DMS 273 (cell line): ENCODE measurements around the gene PPP1R1C.

ENCODE experiments used
- DNase-seq: peaks from one replicate; lab custom pipeline; 2025; ENCODE audit not compliant: unreplicated experiment; lab: John Stamatoyannopoulos, UW

Gene PPP1R1C

DNA sequence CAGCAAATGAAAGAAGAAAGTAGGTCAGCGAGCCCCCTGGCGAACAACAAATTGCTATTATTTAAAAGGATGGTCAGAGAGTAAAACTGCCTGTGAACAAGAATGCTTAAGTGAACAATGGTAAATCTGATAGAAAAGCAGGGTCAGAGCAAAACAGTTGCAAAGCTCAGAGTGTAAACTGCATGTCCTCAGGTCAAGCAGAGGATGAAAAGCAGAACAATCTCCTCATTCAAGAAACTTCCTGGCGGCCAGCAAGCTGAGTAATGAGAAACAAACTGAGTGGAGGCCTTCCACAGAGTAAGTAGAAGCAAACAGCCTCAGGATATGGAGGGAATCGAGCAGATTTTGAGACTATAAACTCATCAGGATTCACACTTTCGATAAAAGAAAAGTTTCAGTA is 117.9 kb downstream of the PPP1R1C start:
- DNase-seq = no peak

DNA sequence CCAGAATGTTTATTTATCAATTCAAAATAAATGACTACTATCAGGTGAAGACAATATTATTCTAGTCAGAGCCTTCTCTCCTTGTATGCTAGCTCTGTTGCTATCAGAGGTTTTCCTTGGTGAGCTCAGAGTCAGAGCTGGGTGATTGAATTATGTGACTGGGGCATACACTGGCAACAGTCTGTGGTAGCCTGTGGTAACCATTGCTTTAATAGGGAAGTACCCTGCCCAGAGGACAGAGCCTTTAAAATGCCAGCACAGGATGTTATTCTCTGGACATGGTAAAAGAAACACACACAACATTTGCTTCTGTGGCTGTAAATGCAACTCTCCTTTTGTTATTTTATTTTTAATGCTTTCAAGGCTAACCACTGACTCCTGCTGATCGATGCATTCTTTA is 124.7 kb downstream of the PPP1R1C start:
- DNase-seq = no peak

DNA sequence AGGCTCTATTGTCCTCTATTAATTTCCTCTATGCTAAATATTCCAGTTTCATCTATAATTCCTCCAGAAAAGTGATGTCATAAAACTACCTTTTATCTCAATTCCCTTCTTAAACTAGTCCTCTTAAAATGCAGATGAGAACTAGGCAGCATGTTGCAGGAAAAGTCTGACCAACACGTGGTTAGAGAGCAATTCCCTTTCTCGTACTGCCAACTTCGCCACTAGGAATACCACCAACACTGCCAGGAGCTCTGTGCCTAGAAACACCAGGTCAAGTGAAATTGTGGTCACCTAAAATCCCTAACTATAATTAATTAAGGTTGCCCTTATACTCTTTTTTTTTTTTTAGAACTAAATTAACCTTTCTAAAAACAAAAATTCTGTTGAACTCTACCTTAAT is 127.7 kb downstream of the PPP1R1C start:
- no peak for DNase-seq

DNA sequence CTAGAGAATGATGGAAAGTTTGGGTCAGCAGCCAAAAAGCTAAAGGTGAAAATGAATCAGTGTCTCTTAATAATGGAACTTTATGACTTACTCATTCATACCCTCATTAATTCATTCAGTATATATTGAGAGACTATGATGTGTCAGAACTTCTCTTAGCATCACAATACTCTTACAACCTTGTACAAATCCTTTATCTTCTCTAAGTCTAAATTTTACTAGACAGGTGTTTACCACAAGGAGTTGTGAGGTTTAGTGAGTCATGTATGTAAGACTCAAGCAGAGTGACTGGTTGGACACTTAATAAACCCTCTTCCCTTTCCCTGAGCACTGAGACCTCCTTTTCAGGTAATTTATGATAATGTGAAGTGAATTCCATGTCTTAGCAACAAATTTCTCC is 129.6 kb downstream of the PPP1R1C start:
- no peak for DNase-seq

DNA sequence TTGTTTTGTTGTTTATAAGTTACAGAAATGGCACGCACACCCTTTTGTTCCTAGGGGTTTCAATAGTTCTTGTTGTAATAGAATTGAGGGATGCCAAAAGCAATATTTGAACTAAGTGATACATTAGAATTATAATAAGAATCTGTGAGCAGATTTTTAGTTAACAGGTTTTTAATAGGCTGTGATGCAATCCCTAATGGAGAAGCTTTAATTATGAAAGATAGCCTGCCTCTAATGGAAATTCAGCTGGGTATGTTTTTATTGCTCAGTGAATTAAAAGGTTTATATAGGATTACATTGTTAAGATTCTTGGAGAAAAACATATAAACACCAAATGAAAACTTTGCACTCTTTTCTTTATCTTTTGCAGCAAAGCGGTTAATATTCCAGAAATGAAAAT is 131.1 kb downstream of the PPP1R1C start:
- no peak for DNase-seq

DNA sequence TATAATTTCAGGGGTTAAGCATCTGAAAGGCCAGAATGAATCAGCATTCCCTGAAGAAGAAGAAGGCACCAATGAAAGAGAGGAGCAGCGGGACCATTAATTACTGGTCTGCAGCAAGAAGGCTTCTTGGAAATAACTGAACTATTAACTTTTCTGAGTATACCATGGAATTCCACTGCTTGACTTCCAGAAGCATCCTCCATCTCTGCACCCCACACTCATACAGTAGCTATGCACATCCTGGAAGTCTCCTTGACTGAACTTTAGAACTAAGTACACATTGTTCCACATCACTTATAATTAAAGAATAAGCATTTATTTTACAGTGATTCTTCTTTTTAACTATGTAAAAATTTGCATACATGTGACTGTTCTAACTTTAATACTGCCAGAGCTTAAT is 131.5 kb downstream of the PPP1R1C start:
- no peak for DNase-seq

DNA sequence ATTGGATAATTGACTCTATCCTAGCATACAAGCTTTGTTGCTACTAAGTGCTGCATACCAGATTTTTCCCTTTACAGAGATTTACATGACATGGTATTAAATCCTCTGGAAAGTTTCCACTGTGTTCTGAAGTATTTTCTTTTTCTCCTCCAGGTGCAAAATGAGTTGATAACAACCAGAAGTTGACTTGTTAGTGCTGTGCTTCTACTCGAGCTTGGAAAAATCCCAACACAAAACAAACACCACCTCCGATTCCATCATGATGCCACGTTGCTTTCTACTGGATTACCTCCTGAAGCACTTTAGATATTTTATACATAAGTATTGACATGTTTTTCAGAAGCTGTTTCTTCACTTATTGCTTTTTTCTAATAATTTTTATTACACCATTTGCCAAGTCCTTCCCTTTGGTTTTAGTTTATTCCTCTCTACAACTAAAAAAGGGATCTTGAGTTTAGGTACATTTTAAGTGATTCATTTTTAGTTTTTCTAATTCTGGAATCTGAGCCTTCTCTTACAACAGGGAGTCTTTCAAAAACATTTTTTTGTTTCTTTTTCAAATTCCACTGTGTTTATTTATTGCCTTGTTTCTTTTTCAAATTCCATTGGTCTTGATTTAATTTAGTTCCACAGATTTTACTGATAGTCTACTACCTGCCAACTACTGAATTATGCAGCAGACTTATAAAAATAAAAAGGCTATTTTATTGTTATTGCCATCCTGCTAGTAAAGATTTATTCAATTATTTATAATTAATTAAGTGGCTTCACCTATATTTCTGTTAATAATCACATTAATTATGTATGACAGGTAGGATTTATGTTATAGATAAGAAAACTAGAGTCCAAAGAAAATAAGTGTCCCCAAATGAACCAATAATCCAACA is 143.4 kb downstream of the PPP1R1C start:
- no peak for DNase-seq

DNA sequence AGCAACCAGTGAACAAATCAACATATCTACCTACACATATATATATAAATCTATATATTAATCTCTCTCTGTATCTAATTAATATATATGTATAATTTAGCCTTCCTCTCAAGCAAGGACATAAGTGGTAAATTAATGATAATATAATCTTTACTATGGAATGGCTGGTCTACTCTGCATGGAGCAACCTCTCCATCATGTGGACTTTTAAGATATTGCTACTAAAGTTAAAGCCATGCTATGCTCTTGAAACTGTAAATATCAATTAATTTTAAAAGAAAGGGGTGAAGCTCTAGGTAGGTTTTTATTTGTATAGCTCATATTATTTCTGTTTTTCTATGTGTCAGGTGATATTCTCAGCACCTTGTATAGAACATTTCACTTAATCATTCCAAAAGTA is 147.0 kb downstream of the PPP1R1C start:
- peak; percentile 8 for DNase-seq

DNA sequence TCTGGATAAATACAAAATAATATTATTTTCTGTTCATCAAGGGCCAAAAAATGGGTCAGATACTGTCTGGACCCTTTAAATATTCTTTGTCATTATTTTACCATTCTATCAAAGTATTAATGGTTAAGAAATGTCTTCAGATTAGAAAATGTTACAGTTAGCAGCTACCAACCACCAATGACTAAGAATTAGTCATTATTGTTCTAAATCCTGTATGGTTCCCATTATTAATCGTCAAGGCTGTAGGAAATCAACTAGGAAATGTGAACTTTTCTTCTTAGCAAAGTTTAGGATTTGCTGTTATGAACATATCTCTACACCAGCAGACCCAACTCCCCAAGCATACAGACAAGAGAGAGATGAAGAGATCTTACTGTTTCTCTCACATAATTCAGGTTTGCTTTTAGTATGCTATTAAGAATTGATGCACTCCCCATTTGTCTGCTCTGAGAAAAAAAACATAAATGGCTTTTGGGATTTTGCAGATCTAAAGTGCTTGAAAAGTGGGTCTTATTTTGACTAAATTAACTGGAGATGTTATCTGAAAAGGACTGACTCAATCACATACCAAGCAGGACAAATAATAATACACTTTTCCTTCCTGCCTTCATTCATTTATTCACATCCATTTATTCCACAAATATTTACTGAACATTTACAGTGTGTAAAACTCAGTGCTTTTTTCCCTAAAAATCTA is 147.7 kb downstream of the PPP1R1C start:
- no peak for DNase-seq

DNA sequence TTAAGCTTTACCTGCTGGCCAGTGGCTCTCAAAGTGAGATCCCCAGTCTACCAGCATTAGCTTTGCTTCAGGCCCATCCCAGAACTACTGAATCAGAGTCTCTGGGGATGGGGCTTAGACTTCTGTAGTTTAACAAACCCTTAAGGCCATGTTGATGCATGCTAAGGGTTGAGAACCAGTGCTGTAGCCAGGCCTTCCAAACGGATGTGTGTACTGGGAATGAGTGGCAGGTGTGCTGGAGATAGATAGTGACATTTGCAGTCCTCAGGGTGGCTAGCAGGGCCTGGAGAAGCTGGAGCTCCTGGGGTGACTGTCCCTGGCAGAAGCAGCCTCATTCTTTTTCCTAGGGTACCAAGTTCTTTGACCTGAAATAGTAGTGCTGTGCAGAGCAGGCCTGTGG is 148.5 kb downstream of the PPP1R1C start:
- no peak for DNase-seq

DNA sequence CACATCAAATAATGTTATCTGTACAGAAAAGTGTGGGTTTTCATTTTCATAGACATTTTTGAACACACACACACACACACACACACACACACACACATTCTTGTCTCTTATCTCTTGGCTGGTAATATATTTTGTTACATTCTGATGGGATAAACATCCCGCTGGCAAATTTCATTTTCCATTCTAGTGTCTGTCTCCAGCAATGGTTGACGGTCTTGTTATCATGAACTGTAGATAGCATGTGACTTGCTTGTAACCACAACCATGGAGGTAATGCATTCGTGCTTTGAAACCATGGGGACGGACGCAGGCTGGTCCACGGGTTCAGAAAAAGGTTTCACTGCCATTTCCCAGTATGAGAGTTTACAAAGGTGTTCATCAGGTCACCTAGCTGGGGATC is 156.4 kb downstream of the PPP1R1C start:
- DNase-seq = no peak

DNA sequence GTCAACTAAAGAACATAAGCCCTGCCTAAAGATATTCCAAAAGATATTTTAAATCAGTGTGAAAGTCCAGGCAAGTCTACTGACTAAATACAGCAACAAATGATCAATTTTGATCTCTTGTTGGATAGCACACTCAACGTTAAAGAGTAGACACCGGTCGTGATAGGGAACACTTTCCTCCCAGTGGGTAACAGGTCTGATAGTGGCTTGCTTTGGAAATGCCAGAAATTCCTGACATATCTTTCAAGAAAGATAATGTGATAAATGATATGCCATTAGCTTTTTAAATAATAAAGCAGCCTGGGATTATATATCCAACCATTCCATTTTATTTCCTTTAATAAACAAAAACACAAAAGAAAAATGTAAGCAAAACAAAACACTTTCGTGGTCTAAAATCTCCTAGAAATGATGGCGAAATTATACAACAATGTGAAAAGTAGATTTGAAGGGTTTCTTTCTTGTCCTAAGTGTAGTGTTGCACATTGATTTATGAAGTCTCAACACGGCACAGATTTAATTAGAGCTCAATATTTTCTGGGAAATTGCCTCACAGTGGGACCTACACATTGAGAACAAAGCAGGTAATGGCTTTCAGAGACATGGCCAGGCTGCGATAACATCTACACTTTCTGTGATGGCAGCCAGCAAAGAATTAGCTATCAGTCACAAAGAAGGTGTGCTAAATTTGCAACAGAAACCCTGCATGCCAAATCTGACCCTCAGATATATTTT is 158.6 kb downstream of the PPP1R1C start:
- DNase-seq = no peak

DNA sequence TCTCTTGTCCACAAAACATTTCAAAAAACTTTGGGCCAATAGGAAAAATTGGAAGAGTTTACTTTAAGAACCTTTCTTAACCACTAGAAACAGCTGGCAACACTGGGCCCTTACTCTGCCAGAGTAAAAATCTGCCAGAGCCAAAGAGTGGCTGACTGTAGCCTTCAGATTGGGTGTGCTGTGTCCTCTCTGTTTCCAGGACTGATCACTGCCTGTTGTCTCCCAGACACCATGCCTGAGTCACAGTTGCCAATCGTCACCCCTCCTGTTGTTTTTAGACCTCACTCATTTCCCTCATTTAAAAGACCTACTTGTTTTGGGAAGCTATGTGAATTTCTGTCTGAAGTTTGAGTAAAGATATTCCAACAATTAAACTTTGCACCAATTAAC is 159.1 kb downstream of the PPP1R1C start:
- DNase-seq = peak; percentile 8

DNA sequence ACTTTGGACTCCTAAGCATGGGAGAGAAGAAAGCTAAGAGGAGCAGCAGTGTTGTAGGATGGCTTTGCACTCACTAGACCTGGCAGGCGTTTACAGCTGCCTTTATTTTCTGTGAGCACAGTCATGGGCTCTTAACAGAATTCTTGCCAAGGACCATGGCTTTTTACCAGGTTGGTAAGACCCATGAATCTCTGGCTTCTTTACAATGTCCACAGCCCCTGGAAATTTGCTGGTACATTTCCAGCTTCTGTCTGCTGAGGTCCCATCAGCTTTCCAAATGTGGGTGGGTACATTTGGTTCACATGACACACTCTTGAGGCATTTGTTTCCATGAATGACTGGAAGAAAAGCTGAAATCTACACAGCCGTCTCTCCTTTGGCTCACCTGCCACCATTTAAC is 162.7 kb downstream of the PPP1R1C start:
- no peak for DNase-seq

DNA sequence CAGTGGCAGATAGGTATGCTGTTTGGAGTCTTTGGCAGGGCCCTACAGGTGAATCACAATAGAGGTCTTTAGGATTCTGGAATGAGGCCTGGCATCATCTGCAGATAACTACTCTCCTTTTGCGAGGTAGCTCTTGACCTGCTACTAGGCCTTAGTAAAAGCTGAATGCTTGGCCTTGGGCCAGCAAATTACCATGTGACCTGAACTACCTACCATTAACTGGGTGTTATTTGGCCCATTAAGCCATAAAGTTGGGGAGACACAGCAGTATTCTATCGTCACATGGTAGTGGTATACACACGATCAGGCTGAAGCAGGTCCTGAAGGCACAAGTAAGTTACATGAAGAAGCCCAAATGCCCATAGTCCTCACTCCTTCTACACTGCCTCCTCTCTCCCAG is 178.2 kb downstream of the PPP1R1C start:
- DNase-seq = no peak

DNA sequence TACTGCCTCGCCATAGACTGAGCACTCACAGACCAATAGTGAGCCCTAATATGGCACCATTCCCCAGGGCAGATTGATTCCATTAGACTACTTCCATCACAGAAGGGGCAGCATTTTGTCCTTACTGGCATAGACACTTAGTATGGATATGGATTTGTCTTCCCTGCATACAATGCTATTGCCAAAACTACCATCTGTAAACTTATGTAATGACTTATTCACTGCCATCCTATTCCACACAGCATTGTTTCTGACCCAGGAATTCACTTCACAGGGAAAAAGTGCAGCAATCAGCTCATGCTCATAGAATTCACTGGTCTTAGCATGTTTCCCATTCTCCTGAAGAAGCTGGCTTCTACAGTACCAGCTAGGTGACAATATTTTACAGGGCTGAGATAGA is 179.0 kb downstream of the PPP1R1C start:
- DNase-seq = no peak

DNA sequence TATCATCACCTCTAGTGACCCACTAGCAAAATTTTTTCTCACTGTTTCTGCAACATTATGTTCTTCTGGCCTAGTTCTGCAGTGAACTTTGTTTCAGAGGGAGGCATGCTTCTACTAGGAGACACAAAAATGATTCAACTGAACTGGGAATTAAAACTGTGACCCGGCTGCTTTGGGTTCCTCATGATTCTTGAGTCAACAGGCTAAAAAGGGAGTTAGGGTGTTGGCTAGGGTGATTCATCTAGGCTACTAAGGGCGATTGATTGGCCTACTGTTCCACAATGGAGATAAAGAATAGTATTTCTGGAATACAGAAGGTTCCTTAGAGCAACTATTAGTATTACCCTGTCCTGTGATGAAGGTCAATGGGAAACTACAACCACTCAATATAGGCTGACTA is 179.5 kb downstream of the PPP1R1C start:
- DNase-seq = no peak

DNA sequence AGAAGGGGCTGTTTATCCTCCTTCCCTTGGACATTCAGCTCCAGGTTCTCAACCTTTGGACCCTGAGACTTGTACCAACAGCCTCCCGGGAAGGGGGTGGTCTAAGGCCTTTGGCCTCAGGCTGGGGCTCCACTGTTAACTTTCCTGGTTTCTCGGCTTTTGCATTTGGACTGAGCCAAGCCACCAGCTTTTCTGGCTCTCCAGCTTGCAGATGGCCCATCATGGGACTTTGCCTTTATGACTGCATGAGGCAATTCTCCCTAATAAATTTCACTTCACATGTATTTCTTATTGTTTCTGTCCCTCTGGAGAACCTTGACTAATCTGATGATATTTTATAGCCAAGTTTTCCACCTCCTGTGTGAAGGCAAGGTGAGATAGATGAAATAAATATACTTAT is 180.8 kb downstream of the PPP1R1C start:
- no peak for DNase-seq

DNA sequence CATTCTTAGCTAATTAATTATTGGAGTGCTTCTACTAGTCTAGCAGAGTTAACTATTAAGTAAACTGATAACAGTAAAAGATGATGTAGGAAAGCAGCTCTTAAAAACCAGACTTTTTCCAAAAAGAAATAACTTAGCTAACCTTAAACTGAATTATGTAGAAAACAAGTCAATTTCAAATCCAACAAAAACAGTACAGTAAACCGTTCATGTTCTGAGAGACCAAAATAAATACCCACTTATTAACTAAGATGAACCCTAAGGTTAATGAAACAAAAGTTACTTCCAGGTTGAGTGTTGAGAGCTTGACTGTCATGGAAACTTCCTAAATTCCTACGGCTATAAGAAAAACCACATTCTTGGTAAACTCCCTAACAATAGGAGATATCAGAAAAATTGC is 181.2 kb downstream of the PPP1R1C start:
- DNase-seq = no peak
